ENCODE data around the gene DYNLT2. TPM values are rescaled to one million over a fixed set of nuclear protein-coding genes. Genes with fewer than 3 reads are reported as not detected.

The DYNLT2 gene
- 0.62 TPM for total RNA-seq (ENCODE audit: unreplicated experiment)
- long read RNA-seq, partial matches to known transcripts = 0 of 2 reads
- long read RNA-seq, other reads (novel, unspliced or antisense) = 0 of 2 reads

GRCh38 chr6:169751242-169752073 lies at the start of gene DYNLT2, which contains the start of gene ERMARD:
Gene DYNLT2, minus strand, starts transcription at chr6:169751572. Its CDS starts 114 bp downstream, at chr6:169751458.
Gene ERMARD, plus strand, starts transcription at chr6:169751622. Its CDS starts 36 bp downstream, at chr6:169751658.
- H3K4me1 Mint-ChIP-seq (ENCODE audit: unreplicated experiment) = peaks cover 17% of the 10 kb centered on the region
- peak within 1 kb of the TSS; percentile 99 for H3K27ac Mint-ChIP-seq (ENCODE audit: unreplicated experiment)
- DNase-seq (ENCODE audit: low spot score) = peak; percentile 95
- peaks cover 4% of the 10 kb centered on the region for H3K27me3 Mint-ChIP-seq (ENCODE audit: unreplicated experiment)
- H3K9me3 Mint-ChIP-seq (ENCODE audit: unreplicated experiment) = no peaks in the 10 kb centered on the region
- no peak for TF ChIP-seq CTCF (IDR thresholded peaks at IDR 0.05; ENCODE audit: unreplicated experiment)
- H3K36me3 Mint-ChIP-seq (ENCODE audit: low read depth, unreplicated experiment) = peaks cover under 1% of the 10 kb centered on the region
- peak within 1 kb of the TSS; percentile 98 for H3K4me3 Mint-ChIP-seq (ENCODE audit: unreplicated experiment)

- DNase-seq (ENCODE audit: low spot score) = no peak
- H3K4me1 Mint-ChIP-seq (ENCODE audit: unreplicated experiment) = no peaks in the 10 kb centered on the region
- no peaks in the 10 kb centered on the region for H3K36me3 Mint-ChIP-seq (ENCODE audit: low read depth, unreplicated experiment)
- TF ChIP-seq CTCF (IDR thresholded peaks at IDR 0.05; ENCODE audit: unreplicated experiment) = no peak
- no peak overlapping the region for H3K27ac Mint-ChIP-seq (ENCODE audit: unreplicated experiment)
- H3K9me3 Mint-ChIP-seq (ENCODE audit: unreplicated experiment) = no peaks in the 10 kb centered on the region
- H3K27me3 Mint-ChIP-seq (ENCODE audit: unreplicated experiment) = peaks cover 16% of the 10 kb centered on the region
- H3K4me3 Mint-ChIP-seq (ENCODE audit: unreplicated experiment) = no peak overlapping the region
Measured at GRCh38 chr6:169800668-169801395, 49.5 kb upstream of the DYNLT2 start.

GRCh38 chr6:169800116-169800667 lies 48.8 kb upstream of the DYNLT2 start:
- Mint-ChIP-seq H3K36me3 (ENCODE audit: low read depth, unreplicated experiment) (no peaks in the 10 kb centered on the region), H3K27me3 (ENCODE audit: unreplicated experiment) (peaks cover 11% of the 10 kb centered on the region), H3K4me3 (ENCODE audit: unreplicated experiment) (no peak overlapping the region), H3K9me3 (ENCODE audit: unreplicated experiment) (no peaks in the 10 kb centered on the region), H3K27ac (ENCODE audit: unreplicated experiment) (no peak overlapping the region), H3K4me1 (ENCODE audit: unreplicated experiment) (no peaks in the 10 kb centered on the region)
- TF ChIP-seq CTCF (IDR thresholded peaks at IDR 0.05; ENCODE audit: unreplicated experiment) = no peak
- no peak for DNase-seq (ENCODE audit: low spot score)

- Mint-ChIP-seq H3K27me3 (ENCODE audit: unreplicated experiment) (peaks cover 5% of the 10 kb centered on the region), H3K4me3 (ENCODE audit: unreplicated experiment) (no peak overlapping the region), H3K27ac (ENCODE audit: unreplicated experiment) (no peak overlapping the region), H3K36me3 (ENCODE audit: low read depth, unreplicated experiment) (no peaks in the 10 kb centered on the region), H3K9me3 (ENCODE audit: unreplicated experiment) (no peaks in the 10 kb centered on the region), H3K4me1 (ENCODE audit: unreplicated experiment) (no peaks in the 10 kb centered on the region)
- no peak for DNase-seq (ENCODE audit: low spot score)
- TF ChIP-seq CTCF (IDR thresholded peaks at IDR 0.05; ENCODE audit: unreplicated experiment) = no peak
Measured at GRCh38 chr6:169799474-169799926, 48.1 kb upstream of the DYNLT2 start.
